ENCODE measurements around the gene DHRS7. TPM values are rescaled to one million over a fixed set of nuclear protein-coding genes. Genes with fewer than 3 reads are reported as not detected.
"Not testable (repeated sequence)": the region's sequence is repeated elsewhere in the genome, so short reads cannot be mapped to it uniquely, and the experiment has no call there.

Gene DHRS7
- polyA plus RNA-seq, 10 donors = 48.7 to 101 (median 73.2) TPM

DNA sequence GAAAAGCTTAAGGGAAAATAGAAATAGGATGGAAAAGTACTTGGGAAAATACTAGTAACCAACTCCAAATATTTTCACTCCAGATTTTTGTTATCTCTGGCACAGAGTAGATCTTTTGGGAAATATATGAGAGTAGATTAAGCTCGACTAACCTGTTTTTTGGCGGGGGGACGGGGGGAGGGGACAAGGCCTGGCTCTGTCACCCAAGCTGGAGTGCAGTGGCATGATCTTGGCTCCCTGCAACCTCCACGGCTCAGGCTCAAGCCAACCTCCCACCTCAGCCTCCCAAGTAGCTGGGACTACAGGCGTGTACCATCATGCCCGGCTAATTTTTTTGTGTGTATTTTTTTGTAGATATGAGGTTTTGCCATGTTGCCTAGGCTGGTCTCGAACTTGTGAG, 4.8 kb downstream of the DHRS7 start:
- DNase-seq = no peak

DNA sequence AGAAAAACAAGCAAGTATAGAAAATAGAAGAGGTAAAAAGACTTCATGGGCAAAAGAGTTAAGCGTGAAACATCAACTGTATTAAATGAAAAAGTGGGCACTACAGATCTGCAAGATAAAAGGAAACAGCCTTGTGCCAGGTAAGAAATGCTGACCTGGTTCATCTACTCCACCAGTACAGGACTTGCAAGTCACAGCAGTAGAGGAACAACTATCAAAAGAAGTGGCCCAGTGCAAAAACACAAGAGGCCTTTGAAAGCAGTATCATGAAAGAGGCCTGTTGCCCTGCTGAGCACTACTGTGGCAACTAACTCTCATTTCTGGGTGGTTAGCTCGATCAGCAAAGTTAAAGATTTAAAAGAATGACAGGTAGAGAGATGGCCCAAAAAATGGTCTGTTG, 10.5 kb downstream of the DHRS7 start:
- DNase-seq = no peak

DNA sequence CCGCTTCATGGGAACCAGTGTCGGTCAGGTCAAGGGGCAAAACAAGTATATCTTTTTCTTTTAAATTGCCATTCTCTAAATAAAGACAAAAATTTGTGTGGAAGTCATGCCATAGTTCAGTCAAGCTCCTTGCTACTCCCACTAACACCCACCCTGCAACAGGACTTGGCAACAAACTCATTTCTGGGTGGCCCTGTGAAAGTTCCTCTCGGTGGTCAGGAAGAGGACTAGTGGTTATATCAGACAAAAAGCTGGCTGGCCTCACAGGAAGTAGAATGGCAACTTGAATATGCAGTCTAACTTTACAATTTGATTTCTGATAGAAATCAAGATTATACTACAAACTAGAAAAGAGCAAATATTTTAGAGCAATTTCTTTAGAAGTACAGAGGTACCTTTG, 11.2 kb downstream of the DHRS7 start:
- no peak for DNase-seq

DNA sequence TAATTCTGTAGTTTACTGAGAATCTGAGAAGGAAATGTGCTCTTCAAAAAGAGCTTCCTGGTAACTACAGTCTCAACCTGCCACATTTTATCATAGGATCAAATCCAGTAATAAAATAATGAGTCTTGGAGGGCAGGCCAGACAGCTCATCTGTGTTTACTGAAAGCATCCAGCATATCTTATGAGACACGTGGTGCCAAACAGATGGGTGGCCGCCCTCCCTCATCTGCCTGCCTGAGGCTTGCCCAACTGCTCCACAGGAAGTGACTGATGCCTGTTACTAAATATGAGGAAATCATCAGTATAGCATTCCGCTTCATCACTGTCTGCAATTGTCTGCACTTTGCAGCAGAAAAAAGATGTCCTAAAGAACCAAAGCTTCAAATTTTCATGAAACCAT, 13.5 kb downstream of the DHRS7 start:
- peak; percentile 24 to 69 (median 59) for DNase-seq

DNA sequence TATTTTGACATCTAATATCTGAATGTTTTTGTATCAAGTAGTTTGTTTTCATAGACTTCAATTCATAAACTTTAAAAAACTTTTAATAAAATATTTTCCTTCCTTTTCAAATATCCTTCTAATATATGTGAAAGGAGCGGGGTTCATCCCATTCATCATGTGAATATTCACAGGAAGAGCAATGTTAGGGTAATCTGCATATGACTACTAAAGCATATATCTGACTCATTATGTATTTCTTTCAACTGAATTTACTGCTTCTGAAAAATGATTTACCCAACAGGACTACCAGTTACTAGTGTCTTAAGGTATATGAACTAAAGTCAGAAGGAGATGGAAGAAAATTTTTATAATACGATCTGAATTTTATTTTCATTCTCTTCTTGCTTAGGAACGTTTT, 30.5 kb downstream of the DHRS7 start:
- no peak for DNase-seq

DNA sequence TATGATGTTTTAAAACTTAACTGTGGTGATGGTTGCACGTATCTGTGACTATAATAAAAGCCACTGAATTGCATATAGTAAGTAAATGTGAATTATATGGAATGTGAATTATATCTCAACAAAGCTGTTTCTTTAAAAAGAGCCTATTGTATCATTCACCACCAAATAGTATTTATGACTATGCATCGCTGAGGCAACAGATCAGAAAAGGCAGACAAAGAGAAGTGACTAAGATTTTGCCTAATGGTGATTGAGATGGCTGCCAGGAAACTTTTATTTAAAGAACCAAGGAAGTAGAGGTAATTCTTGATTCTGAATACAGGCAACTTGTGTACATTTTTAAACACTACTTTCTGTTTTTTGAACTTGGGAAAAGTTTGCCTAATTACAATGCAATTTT, 31.7 kb downstream of the DHRS7 start:
- DNase-seq = no peak

DNA sequence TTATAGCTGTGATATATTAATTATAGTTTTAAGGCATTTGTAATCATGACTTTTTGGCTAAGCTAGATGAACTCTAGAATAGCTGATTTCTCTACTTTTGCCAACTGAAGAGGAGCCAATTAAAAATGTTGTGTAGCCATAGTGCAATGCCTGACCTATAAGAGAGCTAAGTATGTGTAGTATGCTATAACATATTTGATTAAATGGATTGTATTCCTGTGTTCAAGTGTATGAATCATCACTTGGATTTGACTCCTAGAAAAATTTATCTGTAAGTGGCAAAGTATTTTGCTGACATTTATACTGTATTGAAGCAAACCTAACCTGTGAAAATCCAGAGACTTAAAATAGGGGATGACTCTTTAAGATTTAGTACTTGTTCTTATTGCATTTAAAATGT, 39.3 kb downstream of the DHRS7 start:
- no peak for DNase-seq

DNA sequence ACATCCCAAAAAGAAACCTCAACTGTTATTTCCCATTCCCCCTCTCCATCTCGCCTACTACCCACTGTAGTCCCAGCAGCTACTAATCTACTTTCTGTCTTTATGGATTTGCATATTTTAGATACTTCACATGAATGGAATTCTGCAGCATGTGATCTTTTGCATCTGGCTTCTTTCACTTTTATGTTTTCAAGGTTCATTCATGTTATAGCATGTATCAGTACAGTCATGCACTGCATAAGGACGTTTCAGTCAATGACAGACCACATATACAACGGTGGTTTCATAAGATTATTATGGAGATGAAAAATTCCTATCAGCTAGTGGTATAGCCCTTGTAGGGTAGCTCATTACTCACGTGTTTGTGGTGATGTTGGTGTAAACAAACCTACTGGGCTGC, 49.0 kb downstream of the DHRS7 start:
- DNase-seq = no peak

DNA sequence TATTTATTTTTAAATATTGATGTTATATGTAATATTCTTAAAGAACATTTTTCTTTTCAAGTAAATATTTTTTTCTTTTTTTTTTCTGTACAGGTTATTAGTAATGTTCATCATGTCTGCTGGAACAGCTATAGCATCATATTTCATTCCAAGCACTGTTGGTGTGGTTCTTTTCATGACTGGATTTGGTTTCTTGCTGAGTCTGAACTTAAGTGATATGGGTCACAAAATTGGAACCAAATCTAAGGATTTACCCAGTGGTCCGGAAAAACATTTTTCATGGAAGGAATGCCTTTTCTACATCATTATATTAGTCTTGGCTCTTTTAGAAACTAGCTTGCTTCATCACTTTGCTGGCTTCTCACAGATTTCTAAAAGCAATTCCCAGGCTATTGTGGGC, 50.3 kb downstream of the DHRS7 start:
- no peak for DNase-seq

DNA sequence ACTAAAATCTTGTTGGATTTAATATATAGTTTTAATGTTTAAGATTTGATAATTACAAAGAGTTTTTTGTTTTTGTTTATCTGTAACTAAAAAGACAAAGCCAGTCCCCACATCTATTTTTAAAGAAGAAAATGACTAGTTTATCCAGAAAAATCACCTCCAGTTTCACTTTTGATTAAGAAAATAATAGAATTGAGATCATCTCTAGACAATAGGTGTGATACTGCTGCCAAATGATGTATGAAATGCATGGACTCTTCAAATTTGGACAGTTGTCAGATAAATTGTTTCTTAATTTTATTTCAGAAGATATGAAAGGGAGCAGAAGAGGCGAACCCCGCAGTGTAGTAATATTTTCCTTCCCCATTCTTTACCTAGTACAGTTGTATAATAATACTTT, 53.5 kb downstream of the DHRS7 start:
- DNase-seq = no peak

DNA sequence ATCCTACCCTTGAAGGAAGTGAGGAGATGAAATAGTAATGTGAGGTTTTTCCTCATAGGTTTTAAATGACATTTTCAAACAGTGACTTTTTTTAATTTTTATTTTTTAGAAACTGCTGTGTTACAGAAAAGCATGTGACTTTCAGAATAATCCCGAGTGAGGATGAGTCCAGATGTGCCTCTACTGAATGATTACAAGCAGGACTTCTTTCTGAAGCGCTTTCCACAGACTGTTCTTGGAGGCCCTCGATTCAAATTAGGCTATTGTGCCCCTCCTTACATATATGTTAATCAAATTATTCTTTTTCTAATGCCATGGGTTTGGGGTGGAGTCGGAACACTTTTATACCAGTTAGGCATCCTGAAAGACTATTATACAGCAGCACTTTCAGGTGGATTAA, 57.7 kb downstream of the DHRS7 start:
- no peak for DNase-seq

DNA sequence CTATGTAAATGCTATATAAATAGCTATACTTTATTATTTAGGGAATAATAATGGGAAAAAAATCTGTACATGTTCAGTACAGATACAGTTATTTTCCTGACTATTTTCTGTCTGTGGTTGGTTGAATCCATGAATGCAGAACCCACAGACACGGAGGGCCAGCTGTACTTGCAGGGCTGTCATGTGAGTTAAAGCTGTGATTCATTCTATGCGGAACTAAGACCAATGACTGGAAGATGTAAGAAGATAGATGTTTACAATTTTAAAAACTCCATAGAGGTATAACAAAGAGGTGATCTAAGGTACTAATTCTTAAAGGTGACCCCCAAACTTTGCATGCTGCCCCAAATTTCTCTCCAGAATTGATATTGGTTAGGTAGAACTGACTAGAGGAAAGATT, 58.9 kb downstream of the DHRS7 start:
- no peak for DNase-seq

DNA sequence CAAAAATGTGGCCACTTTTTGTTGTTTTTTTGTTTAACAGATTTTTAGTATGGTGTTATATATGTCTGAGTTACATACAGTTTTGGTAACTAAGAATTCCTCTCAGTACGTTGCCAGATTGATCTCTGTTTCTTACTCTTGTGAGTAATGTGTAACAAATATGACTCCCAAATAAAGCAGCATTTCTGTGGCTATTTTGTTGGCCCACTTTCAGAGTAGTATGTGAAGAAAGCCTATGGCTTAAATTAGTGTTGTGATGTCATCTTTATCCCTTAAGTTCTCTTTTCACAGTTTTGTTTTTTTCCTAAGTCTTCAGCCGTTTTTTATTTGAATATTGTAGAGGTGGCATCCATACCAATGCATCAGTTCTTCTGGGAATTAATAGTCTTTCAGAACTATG, 62.8 kb downstream of the DHRS7 start:
- DNase-seq = peak in 2 of 3 donors; percentile 56 to 85

DNA sequence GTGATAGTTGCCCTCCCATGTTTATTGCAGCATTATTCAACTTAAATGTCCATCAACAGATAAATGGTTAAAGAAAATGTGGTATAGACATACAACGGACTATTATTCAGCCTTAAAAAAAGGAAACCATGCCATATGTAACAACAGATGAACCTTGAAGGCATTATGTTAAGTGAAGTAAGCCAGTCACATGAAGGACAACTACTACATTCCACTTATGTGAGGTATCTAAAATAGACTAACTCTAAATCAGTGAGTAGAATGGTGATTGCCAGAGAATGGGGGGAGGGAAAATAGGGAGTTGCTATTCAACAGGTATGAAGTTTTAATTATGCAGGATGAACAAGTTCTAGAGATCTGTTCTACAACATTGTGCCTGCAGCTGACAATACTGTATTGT, 63.4 kb downstream of the DHRS7 start:
- DNase-seq = no peak

DNA sequence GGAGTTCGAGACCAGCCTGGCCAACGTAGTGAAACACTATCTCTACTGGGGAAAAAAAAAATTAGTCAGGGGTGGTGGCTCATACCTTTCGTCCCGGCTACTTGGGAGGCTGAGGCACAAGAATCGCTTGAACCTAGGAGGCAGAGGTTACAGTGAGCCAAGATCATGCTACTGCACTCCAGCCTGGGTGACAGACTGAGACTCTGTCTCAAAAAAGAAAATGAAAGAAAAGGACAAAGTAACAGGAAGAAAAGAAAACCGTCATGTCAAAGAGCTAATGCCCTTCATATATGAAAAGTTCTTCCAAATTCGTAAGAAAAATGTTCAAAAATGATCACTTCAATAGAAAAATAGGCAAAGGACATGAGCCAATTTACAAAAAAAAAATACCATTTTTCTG, 65.3 kb downstream of the DHRS7 start:
- DNase-seq = not testable (repeated sequence)

DNA sequence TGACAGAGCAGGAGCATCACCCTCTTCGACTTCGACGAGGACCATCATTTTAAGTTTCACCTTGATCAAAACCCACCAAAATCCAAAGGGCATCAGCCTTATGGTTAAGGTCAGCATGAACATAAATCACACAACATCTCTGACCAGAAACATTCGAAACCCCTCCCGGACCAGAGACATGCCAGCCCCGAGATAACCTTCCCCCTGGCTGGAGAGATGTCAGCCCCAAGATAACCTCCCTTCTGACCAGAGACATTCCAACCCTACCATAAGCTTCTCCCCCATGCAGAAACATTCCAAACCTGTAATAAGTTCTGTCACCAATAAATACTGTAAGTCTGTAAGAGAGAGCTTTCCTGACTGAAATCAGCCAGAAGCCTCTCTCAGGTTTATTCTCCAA, 67.2 kb downstream of the DHRS7 start:
- no peak for DNase-seq

DNA sequence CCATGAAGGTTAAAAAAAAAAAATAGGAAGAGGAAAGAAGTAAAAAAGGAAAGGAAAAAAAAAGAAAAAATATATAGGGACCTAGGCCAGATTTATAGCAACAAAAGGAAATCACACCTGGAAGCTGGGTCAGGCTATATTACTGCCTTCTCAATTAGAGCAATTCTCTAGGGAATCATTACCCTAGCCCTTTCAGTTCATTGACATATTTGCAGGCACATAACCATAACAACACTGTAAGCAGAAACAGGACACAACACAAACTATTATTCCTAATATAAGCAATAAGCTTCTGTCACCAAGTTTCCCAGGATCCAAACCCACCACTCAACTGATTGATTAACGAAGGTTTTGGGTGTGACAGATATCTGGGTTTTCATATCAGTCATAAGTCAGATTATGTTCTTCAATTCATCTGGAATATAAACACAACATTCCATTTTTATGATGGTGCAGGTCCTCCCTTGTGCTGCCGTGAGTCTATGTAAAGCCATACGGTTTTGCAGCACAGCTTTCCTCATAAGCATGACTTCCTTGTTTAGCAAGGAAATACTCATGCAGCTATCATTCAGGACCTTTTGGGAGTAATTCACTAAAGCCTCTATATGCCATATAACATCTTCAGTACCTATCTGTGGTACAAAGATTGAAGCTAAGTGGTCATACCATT, 69.3 kb downstream of the DHRS7 start:
- DNase-seq = no peak

DNA sequence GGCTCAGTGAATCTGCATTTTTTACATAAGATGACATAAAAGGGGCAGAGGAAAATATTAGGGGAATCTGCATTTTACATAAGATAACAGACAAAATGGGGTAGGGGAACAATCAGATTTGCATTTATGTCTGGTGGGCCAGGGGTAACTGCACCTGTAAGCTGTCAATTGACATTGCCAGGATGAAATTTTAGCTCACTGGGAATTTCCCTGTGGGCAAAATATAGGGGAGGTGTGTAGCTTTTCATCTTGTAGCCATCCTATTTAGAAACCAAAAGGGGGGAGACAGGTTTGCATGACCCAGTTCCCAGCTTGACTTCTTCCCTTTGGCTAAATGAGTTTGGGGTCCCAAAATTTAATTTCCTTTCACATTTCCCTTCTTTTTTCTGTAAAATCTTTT, 70.0 kb downstream of the DHRS7 start:
- DNase-seq = no peak

DNA sequence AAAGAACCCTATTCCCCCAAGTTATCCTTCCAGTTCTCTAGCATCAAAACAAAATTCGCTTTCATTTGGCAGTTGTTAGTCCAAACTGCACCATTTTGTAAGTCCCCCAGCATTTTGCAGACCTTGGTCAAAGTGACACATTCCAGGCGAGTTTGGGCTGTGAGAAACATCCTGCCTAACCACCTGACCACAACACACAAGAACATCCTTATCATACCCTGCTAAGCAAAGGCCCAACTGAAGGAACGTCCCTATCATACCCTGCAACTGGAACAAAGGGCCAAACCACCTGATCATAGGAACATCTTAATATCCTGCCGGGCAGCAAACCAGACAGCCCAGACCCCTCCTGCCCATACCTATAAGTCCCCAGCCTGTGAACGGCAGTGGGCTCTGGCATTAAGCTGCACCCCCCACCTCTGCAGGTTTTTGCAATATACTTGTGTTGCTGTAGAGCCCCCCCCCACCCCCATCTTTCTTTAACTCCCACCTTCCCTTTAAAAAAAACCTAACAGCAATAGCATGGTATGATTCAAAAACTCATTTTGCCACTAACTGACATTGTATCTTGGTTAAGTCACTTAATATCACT, 70.8 kb downstream of the DHRS7 start:
- DNase-seq = no peak

Other genes with a start within 250 kb of the DHRS7 start
- gene LRRC9, start 245.3 kb downstream of the DHRS7 start, polyA plus RNA-seq (ENCODE audit: insufficient read length in 10 of 10) = under 1 TPM; 0.12 to 0.80 (median 0.41) TPM
- 10 to 100 TPM; 41.4 to 67.6 (median 55.1) TPM for gene PCNX4, start 73.5 kb downstream of the DHRS7 start, polyA plus RNA-seq (ENCODE audit: insufficient read length in 10 of 10)
- 10 to 100 TPM; 48.2 to 85.4 (median 66.0) TPM for gene PPM1A, start 83.8 kb upstream of the DHRS7 start, polyA plus RNA-seq (ENCODE audit: insufficient read length in 10 of 10)